Activated CD4-positive, alpha-beta memory T cell treated with anti-CD3 and anti-CD28 coated beads, Interleukin-2, amount 10 ng/mL, durations not matched to agents 7 days and 5 days (primary cell): ENCODE data around the gene MYLK4. TPM values are rescaled to one million over a fixed set of nuclear protein-coding genes. Genes with fewer than 3 reads are reported as not detected.
A peak's percentile ranks its signal among the peaks of the same experiment; 100 is the strongest.

ENCODE experiments used
- CTCF ChIA-PET: fragments of 350-600 bp; sonication (Branson Sonifier 250); formaldehyde crosslinking; loops from one replicate; lab custom pipeline; 2021; ENCODE audit warnings: antibody characterized with exemption, inconsistent platforms; lab: Charles Lee
- POLR2A ChIA-PET: fragments of 350-600 bp; sonication (Branson Sonifier 250); formaldehyde crosslinking; loops from one replicate; lab custom pipeline; 2021; ENCODE audit warnings: antibody characterized with exemption; lab: Charles Lee
- DNase-seq: peaks from one replicate; pipeline ENCODE4 v3.0.0-alpha.2; 2020
- H3K27ac Mint-ChIP-seq: one replicate; pipeline ENCODE4 v1.8.0; 2021; ENCODE audit warnings: mild to moderate bottlenecking, mixed read lengths
- H3K27me3 Mint-ChIP-seq: one replicate; pipeline ENCODE4 v1.8.0; 2021; ENCODE audit warnings: mixed read lengths
- H3K36me3 Mint-ChIP-seq: one replicate; pipeline ENCODE4 v1.8.0; 2021; ENCODE audit warnings: low read depth, mixed read lengths
- H3K4me1 Mint-ChIP-seq: one replicate; pipeline ENCODE4 v1.8.0; 2021; ENCODE audit warnings: mixed read lengths
- H3K4me3 Mint-ChIP-seq: one replicate; pipeline ENCODE4 v1.8.0; 2021; ENCODE audit warnings: mild to moderate bottlenecking, mixed read lengths
- H3K9me3 Mint-ChIP-seq: one replicate; pipeline ENCODE4 v1.8.0; 2021; ENCODE audit warnings: mixed read lengths
- total RNA-seq, 2 experiments: library from RNA; stranded (reverse); gene quantifications; one replicate each; pipeline ENCODE4 v1.2.3, GENCODE V29; 2021

Gene MYLK4
- total RNA-seq, 2 experiments from 2014 or later, result 0.15 to 0.28 TPM

DNA sequence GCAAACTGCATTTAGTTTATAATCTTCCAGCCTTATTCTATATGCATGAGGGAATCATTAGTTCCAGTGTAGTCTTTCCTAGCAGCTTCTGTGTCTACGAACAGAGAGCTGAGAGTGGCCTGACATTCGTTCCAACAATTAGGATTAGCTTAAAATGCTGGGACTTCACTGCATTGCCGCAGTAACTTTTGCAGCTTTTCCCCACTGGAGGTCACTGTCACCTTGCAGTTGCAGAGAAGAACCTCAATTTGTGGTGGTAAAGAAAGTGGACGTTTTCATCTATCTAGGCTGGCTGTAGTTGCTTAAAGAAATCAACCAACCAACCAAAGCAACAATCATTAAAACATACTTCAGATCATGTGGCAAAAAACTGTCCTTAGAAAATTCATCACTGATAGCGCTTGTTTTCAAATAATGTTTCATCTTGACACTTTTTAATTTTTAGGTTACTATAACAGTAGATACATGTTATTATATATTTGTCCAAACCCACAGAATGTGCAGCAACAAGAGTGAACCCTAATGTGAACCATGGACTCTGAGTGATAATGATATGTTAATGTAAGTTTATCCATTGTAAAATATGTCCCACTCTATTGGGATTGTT, 12.2 kb downstream of the MYLK4 start:
- no peaks in the 10 kb centered on the region for H3K36me3 Mint-ChIP-seq
- H3K4me1 Mint-ChIP-seq, result no peaks in the 10 kb centered on the region
- POLR2A ChIA-PET, result interaction anchor here (1.3 to 1.4 kb wide), 2 partner anchors 9 to 27 kb away, joined by 4 read pairs; partner anchors contain the start of gene WRNIP1
- H3K27ac Mint-ChIP-seq, result no peak overlapping the region
- peak; percentile 53 for DNase-seq
- CTCF ChIA-PET, result interaction anchor here (0.6 to 7.5 kb wide), 12 partner anchors 9 to 249 kb away, joined by 3 to 86 read pairs (median 4); partner anchors contain the start of genes MYLK4, SERPINB1 and WRNIP1
- no peak overlapping the region for H3K4me3 Mint-ChIP-seq
- H3K27me3 Mint-ChIP-seq, result peaks cover 5% of the 10 kb centered on the region
- H3K9me3 Mint-ChIP-seq, result no peaks in the 10 kb centered on the region

GRCh38 chr6:2737885-2738284, 12.8 kb downstream of the MYLK4 start:
- peaks cover 4% of the 10 kb centered on the region for H3K4me1 Mint-ChIP-seq
- H3K36me3 Mint-ChIP-seq, result no peaks in the 10 kb centered on the region
- CTCF ChIA-PET, result interaction anchor here (0.6 to 7.5 kb wide), 13 partner anchors 9 to 249 kb away, joined by 3 to 86 read pairs (median 4); partner anchors contain the start of genes MYLK4, SERPINB1 and WRNIP1
- no peak overlapping the region for H3K4me3 Mint-ChIP-seq
- DNase-seq, result no peak
- no peaks in the 10 kb centered on the region for H3K9me3 Mint-ChIP-seq
- H3K27me3 Mint-ChIP-seq, result peaks cover 5% of the 10 kb centered on the region
- POLR2A ChIA-PET, result interaction anchor here (1.3 to 1.4 kb wide), 2 partner anchors 9 to 27 kb away, joined by 4 read pairs; partner anchors contain the start of gene WRNIP1
- H3K27ac Mint-ChIP-seq, result no peak overlapping the region

DNA sequence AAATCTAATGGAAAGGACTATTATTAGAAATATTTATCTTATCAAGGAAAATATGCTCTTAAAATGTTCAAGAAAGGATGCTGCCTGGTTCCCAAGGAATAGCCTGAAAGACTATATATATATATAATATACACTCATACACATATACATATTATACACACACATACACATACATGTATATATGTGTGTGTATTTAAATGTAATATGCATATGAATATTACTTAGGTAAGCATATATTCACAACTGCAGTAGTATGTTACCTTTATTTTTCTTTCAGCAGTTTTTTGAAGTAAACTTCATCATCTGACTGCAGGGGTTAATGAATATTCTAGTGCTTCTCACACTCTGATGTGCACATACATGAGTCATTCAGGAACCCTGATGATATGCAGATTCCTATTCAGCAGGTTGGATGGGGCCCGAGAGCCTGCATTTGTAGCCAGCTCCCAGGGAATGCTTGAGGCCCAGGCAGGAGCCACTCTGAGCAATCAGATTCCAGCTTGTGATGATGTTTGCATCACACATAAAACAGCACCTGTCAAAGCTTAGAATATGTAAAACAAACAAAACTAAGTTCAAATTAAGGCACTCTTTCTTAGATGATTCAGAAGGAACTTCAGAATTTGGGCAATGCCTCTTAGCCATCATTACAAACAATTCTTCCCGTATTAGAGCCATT, 16.1 kb downstream of the MYLK4 start:
- Mint-ChIP-seq H3K27me3 (peaks cover 5% of the 10 kb centered on the region), H3K4me3 (no peak overlapping the region), H3K4me1 (peaks cover 6% of the 10 kb centered on the region), H3K27ac (no peak overlapping the region), H3K36me3 (no peaks in the 10 kb centered on the region), H3K9me3 (no peaks in the 10 kb centered on the region)
- ChIA-PET CTCF (interaction anchor here (7.5 kb wide), 1 partner anchor 15 kb away, joined by 86 read pairs; the partner anchor contains the start of gene MYLK4), POLR2A (no interaction called here)
- no peak for DNase-seq

GRCh38 chr6:2733736-2734480, 16.8 kb downstream of the MYLK4 start:
- peaks cover 5% of the 10 kb centered on the region for H3K27me3 Mint-ChIP-seq
- ChIA-PET CTCF (interaction anchor here (2.1 kb wide), 1 partner anchor 16 kb away, joined by 13 read pairs; the partner anchor contains the start of gene MYLK4), POLR2A (no interaction called here)
- H3K4me3 Mint-ChIP-seq, result no peak overlapping the region
- DNase-seq, result no peak
- H3K27ac Mint-ChIP-seq, result no peak overlapping the region
- no peaks in the 10 kb centered on the region for H3K9me3 Mint-ChIP-seq
- no peaks in the 10 kb centered on the region for H3K36me3 Mint-ChIP-seq
- peaks cover 6% of the 10 kb centered on the region for H3K4me1 Mint-ChIP-seq

GRCh38 chr6:2733324-2733723, 17.4 kb downstream of the MYLK4 start:
- peaks cover 5% of the 10 kb centered on the region for H3K27me3 Mint-ChIP-seq
- no peak overlapping the region for H3K4me3 Mint-ChIP-seq
- DNase-seq, result peak; percentile 59
- H3K27ac Mint-ChIP-seq, result no peak overlapping the region
- ChIA-PET CTCF (interaction anchor here (2.1 kb wide), 1 partner anchor 17 kb away, joined by 13 read pairs; the partner anchor contains the start of gene MYLK4), POLR2A (no interaction called here)
- H3K9me3 Mint-ChIP-seq, result no peaks in the 10 kb centered on the region
- no peaks in the 10 kb centered on the region for H3K36me3 Mint-ChIP-seq
- peaks cover 6% of the 10 kb centered on the region for H3K4me1 Mint-ChIP-seq

DNA sequence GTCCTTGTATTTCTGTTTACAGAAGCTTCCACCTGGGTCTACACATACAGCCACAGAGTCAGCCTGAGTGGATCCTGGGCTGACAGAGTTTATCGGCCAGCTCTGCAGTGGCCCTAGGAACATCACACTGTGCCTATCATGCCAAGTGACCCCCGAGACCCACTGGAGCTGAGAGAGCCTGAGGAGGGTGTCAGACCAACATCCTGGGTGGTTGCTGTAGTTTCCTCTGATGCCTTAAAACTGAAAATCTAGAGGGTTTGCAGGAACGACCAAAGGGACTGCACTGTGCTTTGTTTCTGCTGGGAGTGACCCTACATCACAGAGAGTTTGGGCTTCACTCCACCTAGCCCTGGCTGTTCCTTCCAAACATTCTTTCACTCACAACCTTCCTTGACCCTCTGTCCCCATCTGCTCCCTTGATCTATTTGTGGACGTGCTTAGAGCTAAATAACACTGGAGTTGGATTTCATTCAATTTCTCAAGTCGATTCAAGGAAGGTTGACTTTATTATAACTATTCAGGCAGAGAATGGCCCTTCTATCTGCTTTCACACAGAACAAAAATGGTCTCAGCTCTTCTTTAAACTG, 18.1 kb downstream of the MYLK4 start:
- no peaks in the 10 kb centered on the region for H3K36me3 Mint-ChIP-seq
- peaks cover 6% of the 10 kb centered on the region for H3K4me1 Mint-ChIP-seq
- peaks cover 5% of the 10 kb centered on the region for H3K27me3 Mint-ChIP-seq
- ChIA-PET POLR2A (no interaction called here), CTCF (interaction anchor here (2.1 kb wide), 1 partner anchor 17 kb away, joined by 13 read pairs; the partner anchor contains the start of gene MYLK4)
- no peak for DNase-seq
- H3K4me3 Mint-ChIP-seq, result no peak overlapping the region
- no peaks in the 10 kb centered on the region for H3K9me3 Mint-ChIP-seq
- no peak overlapping the region for H3K27ac Mint-ChIP-seq

- H3K4me1 Mint-ChIP-seq, result peaks cover 6% of the 10 kb centered on the region
- ChIA-PET POLR2A (no interaction called here), CTCF (no interaction called here)
- H3K9me3 Mint-ChIP-seq, result no peaks in the 10 kb centered on the region
- no peaks in the 10 kb centered on the region for H3K36me3 Mint-ChIP-seq
- H3K27me3 Mint-ChIP-seq, result peaks cover 4% of the 10 kb centered on the region
- no peak for DNase-seq
- H3K4me3 Mint-ChIP-seq, result no peak overlapping the region
- no peak overlapping the region for H3K27ac Mint-ChIP-seq
Measured at GRCh38 chr6:2731281-2731909, 19.3 kb downstream of the MYLK4 start.

GRCh38 chr6:2730353-2731107, 20.2 kb downstream of the MYLK4 start:
- no peaks in the 10 kb centered on the region for H3K36me3 Mint-ChIP-seq
- H3K4me3 Mint-ChIP-seq, result no peak overlapping the region
- H3K27ac Mint-ChIP-seq, result no peak overlapping the region
- ChIA-PET CTCF (no interaction called here), POLR2A (no interaction called here)
- H3K27me3 Mint-ChIP-seq, result peaks cover 4% of the 10 kb centered on the region
- H3K4me1 Mint-ChIP-seq, result peaks cover 6% of the 10 kb centered on the region
- no peaks in the 10 kb centered on the region for H3K9me3 Mint-ChIP-seq
- no peak for DNase-seq

GRCh38 chr6:2729921-2730320, 20.8 kb downstream of the MYLK4 start:
- POLR2A ChIA-PET, result no interaction called here
- peaks cover 4% of the 10 kb centered on the region for H3K27me3 Mint-ChIP-seq

GRCh38 chr6:2725999-2726567, 24.6 kb downstream of the MYLK4 start:
- Mint-ChIP-seq H3K4me1 (no peaks in the 10 kb centered on the region), H3K27me3 (peaks cover 2% of the 10 kb centered on the region), H3K9me3 (peaks cover 6% of the 10 kb centered on the region), H3K36me3 (no peaks in the 10 kb centered on the region), H3K27ac (no peak overlapping the region), H3K4me3 (no peak overlapping the region)
- CTCF ChIA-PET, result no interaction called here
- DNase-seq, result no peak
- POLR2A ChIA-PET, result no interaction called here

More at GRCh38 chr6:2729921-2730320, 20.8 kb downstream of the MYLK4 start:
- Mint-ChIP-seq H3K4me3 (no peak overlapping the region), H3K36me3 (no peaks in the 10 kb centered on the region), H3K4me1 (peaks cover 6% of the 10 kb centered on the region), H3K9me3 (no peaks in the 10 kb centered on the region), H3K27ac (no peak overlapping the region)
- DNase-seq, result no peak
- CTCF ChIA-PET, result interaction anchor here (1.2 kb wide), 1 partner anchor 8 kb away, joined by 4 read pairs; no protein-coding TSS in a partner anchor

GRCh38 chr6:2725364-2725988, 25.2 kb downstream of the MYLK4 start:
- no peak overlapping the region for H3K27ac Mint-ChIP-seq
- no peak overlapping the region for H3K4me3 Mint-ChIP-seq
- H3K9me3 Mint-ChIP-seq, result peaks cover 6% of the 10 kb centered on the region
- H3K4me1 Mint-ChIP-seq, result no peaks in the 10 kb centered on the region
- H3K27me3 Mint-ChIP-seq, result peaks cover 2% of the 10 kb centered on the region
- no peaks in the 10 kb centered on the region for H3K36me3 Mint-ChIP-seq
- DNase-seq, result no peak
- ChIA-PET CTCF (no interaction called here), POLR2A (no interaction called here)
